ENCODE measurements around the gene GDF7.

- TF ChIP-seq EZH2 (IDR thresholded peaks at IDR 0.05; ENCODE audit: borderline replicate concordance, low read depth, low read length, severe bottlenecking) = no peak
- no peak for TF ChIP-seq CTCF (IDR thresholded peaks at IDR 0.05; ENCODE audit: extremely low read depth in 1 of 2, insufficient read depth in 1 of 2, low read depth in 1 of 2, low read length in 2 of 2)
Observed at GRCh38 chr2:20660506-20661420, 6.2 kb upstream of the GDF7 start.
